ENCODE results near the gene ZFAND5. TPM values are rescaled to one million over a fixed set of nuclear protein-coding genes. Genes with fewer than 3 reads are reported as not detected.

The ZFAND5 gene
- total RNA-seq, 3 donors from 2014 or later: 268 to 516 (median 423) TPM

DNA sequence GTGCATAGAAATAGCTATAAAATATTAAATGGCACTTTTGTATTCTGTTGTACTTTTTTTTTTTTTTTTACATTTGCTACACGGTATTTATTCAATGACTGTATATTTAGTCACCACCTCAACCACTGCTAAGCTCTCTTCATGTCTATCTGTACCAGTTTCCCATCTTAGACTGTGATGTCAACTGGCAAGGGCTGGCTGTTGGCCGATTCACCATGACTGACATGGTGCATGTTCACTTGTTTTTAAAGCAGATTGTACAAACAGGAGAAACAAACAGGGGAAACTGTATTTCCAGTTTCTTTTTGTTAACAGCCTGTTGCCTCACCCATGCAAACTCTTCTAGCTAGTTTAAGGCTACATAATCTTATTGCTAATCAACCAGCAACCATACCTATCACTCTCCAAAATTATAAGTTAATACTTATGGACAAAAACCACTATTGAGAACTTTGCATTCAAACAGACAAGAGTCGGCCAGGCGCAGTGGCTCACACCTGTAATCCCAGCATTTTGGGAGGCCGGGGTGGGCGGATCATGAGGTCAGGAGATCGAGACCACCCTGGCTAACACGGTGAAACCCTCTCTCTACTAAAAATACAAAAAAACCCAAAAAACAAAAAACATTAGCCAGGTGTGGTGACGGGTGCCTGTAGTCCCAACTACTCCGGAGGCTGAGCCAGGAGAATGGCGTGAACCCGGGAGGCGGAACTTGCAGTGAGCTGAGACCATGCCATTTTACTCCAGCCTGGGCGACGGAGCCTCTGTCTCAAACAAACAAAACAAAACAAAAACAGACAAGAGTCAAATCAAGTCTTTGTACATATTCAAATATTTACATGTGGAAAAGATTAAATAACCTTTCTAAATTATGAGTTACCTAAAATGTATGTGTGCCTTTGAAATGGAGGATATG lies 13.2 kb downstream of the ZFAND5 start:
- no peaks in the 10 kb centered on the region for H3K27me3 ChIP-seq
- TF ChIP-seq POLR2A (IDR thresholded peaks at IDR 0.05) (no peak), POLR2AphosphoS5 (IDR thresholded peaks at IDR 0.05) (peak in 1 of 3 donors; percentile 17)
- no peaks in the 10 kb centered on the region for H3K9me3 ChIP-seq
- H3K36me3 ChIP-seq: peaks cover 12% of the 10 kb centered on the region
- no peak overlapping the region for H3K27ac ChIP-seq
- intact Hi-C loops (cut with DNase I; ENCODE audit: low total_unique reads): no loop called here
- no peak for DNase-seq (ENCODE audit: low spot score in 2 of 2)
- no peak overlapping the region for H3K4me3 ChIP-seq
- peaks cover 0 to 4% of the 10 kb centered on the region in 2 donors for H3K4me1 ChIP-seq

DNA sequence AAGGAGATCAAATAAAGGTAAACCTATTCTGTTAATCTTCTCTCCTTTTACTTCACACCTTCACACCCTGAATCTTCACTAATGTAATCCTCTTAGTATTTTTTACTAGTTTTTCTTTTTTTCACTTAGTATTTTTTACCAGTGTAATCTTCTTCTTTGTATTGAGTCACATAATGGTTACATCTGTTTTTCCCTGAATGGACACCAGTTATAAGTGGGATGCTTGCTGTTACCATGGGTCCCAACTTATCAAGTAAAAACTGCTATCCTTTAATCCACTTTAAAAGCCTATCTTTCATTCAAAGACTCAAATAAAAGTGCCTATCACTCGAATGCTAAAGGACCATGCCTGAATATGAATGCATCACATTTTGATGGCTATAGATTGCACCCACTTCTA lies 15.1 kb downstream of the ZFAND5 start:
- DNase-seq (ENCODE audit: low spot score in 2 of 2): no peak
- Histone ChIP-seq H3K9me3 (no peaks in the 10 kb centered on the region), H3K27me3 (no peaks in the 10 kb centered on the region), H3K4me3 (no peak overlapping the region), H3K4me1 (no peaks in the 10 kb centered on the region), H3K27ac (no peak overlapping the region), H3K36me3 (peaks cover 4% of the 10 kb centered on the region)
- no peak for TF ChIP-seq CTCF (IDR thresholded peaks at IDR 0.05)
- no peak for TF ChIP-seq POLR2AphosphoS5 (IDR thresholded peaks at IDR 0.05)
- intact Hi-C loops (cut with DNase I; ENCODE audit: low total_unique reads): no loop called here

- Histone ChIP-seq H3K27ac (no peak overlapping the region), H3K4me1 (no peaks in the 10 kb centered on the region), H3K4me3 (no peak overlapping the region), H3K27me3 (no peaks in the 10 kb centered on the region), H3K36me3 (no peaks in the 10 kb centered on the region), H3K9me3 (no peaks in the 10 kb centered on the region)
- intact Hi-C loops (cut with DNase I; ENCODE audit: low total_unique reads): no loop called here
- DNase-seq (ENCODE audit: low spot score in 2 of 2): no peak
- no peak for TF ChIP-seq POLR2AphosphoS5 (IDR thresholded peaks at IDR 0.05)
- TF ChIP-seq CTCF (IDR thresholded peaks at IDR 0.05): no peak
- TF ChIP-seq POLR2A (IDR thresholded peaks at IDR 0.05): no peak
Observed at GRCh38 chr9:72349240-72349639, 15.8 kb downstream of the ZFAND5 start.

- Histone ChIP-seq H3K27ac (no peak overlapping the region), H3K27me3 (no peaks in the 10 kb centered on the region), H3K9me3 (no peaks in the 10 kb centered on the region), H3K36me3 (no peaks in the 10 kb centered on the region), H3K4me1 (no peaks in the 10 kb centered on the region), H3K4me3 (no peak overlapping the region)
- TF ChIP-seq POLR2AphosphoS5 (IDR thresholded peaks at IDR 0.05): no peak
- TF ChIP-seq POLR2A (IDR thresholded peaks at IDR 0.05): no peak
- no peak for TF ChIP-seq CTCF (IDR thresholded peaks at IDR 0.05)
- intact Hi-C loops (cut with DNase I; ENCODE audit: low total_unique reads): no loop called here
- DNase-seq (ENCODE audit: low spot score in 2 of 2): no peak
Observed at GRCh38 chr9:72346333-72346732, 18.7 kb downstream of the ZFAND5 start.

DNA sequence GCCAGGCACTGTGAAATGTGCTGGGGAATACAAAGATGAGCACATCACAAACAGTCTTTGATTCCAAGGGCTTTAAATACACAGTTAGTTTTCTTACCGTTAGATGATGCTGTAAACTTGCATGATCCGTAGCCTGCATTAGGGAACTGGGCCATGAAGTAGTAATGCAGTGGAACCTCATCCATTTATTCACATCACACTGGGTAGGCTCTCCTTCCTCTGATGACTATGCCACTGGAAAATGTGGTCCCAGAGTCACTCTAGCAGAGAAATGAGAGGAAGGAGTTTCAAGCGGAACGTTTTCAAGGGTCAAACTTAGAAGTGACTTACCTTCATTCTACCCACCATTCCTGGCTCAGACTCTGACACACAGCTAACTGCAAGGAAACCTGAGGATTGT lies 26.4 kb downstream of the ZFAND5 start:
- Histone ChIP-seq H3K27ac (no peak overlapping the region), H3K9me3 (no peaks in the 10 kb centered on the region), H3K4me3 (no peak overlapping the region), H3K27me3 (no peaks in the 10 kb centered on the region), H3K36me3 (no peaks in the 10 kb centered on the region), H3K4me1 (no peaks in the 10 kb centered on the region)
- intact Hi-C loops (cut with DNase I; ENCODE audit: low total_unique reads): no loop called here
- TF ChIP-seq POLR2AphosphoS5 (IDR thresholded peaks at IDR 0.05) (no peak), CTCF (IDR thresholded peaks at IDR 0.05) (no peak), POLR2A (IDR thresholded peaks at IDR 0.05) (no peak)
- no peak for DNase-seq (ENCODE audit: low spot score in 2 of 2)
